ENCODE measurements around the gene GPC6. TPM values are rescaled to one million over a fixed set of nuclear protein-coding genes. Genes with fewer than 3 reads are reported as not detected.

GPC6 gene
- polyA plus RNA-seq, 1 donor: 26.7 TPM

DNA sequence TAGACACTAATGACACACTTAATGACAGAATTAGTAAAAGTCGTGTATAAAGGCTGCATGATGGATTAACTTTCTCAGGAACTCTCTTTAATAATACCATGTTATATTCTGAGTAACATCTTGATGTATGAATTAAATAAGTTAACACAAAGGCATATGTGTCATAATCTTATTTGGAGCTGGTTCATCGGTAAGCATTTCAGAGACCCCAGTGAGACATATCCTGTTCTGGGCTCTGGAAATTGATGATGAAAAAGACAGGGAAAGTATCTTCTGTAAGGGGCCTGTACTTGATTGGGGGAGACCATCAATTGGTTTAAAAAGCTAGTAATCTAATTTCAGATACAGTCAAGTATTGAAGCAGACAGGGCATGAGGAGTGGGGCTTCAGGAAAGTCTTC is 547.9 kb downstream of the GPC6 start:
- Histone ChIP-seq H3K27me3 (ENCODE audit: control insufficient read depth, insufficient read depth, low read length) (no peaks in the 10 kb centered on the region), H3K36me3 (ENCODE audit: control insufficient read depth, insufficient read depth, low read length) (no peaks in the 10 kb centered on the region), H3K4me1 (ENCODE audit: control insufficient read depth, insufficient read depth, low read length) (peaks cover 3% of the 10 kb centered on the region), H3K9me3 (ENCODE audit: control insufficient read depth, low read depth, low read length) (no peaks in the 10 kb centered on the region), H3K4me3 (ENCODE audit: low read length) (no peak overlapping the region), H3K27ac (ENCODE audit: low read length) (no peak overlapping the region)
- 100% methylated on average over 1 of the region's 2 CpGs for WGBS (ENCODE audit: insufficient coverage, low lambda C conversion rate)
- no peak for DNase-seq

DNA sequence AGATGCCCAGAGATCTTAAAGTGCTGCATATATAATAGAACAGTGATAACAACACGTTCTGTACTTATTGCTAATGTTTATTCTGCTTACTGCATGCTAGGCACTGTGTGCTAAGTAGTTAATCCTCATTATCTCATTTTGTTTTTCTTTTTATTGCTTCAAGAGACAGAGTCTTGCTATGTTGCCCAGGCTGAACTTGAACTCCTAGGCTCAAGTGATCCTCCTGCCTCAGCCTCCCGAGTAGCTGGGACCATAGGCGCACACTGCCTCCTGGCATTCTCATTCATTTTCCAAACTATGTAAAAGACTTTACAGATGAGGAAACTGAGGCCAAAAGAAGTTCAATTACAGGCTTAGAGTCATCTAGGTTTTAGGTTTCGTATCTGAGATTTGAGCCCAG is 548.4 kb downstream of the GPC6 start:
- 40% methylated on average over 1 of the region's 4 CpGs for WGBS (ENCODE audit: insufficient coverage, low lambda C conversion rate)
- peaks cover 3% of the 10 kb centered on the region for H3K4me1 ChIP-seq (ENCODE audit: control insufficient read depth, insufficient read depth, low read length)
- H3K36me3 ChIP-seq (ENCODE audit: control insufficient read depth, insufficient read depth, low read length): no peaks in the 10 kb centered on the region
- H3K27ac ChIP-seq (ENCODE audit: low read length): no peak overlapping the region
- H3K4me3 ChIP-seq (ENCODE audit: low read length): no peak overlapping the region
- no peaks in the 10 kb centered on the region for H3K27me3 ChIP-seq (ENCODE audit: control insufficient read depth, insufficient read depth, low read length)
- no peak for DNase-seq
- H3K9me3 ChIP-seq (ENCODE audit: control insufficient read depth, low read depth, low read length): no peaks in the 10 kb centered on the region

DNA sequence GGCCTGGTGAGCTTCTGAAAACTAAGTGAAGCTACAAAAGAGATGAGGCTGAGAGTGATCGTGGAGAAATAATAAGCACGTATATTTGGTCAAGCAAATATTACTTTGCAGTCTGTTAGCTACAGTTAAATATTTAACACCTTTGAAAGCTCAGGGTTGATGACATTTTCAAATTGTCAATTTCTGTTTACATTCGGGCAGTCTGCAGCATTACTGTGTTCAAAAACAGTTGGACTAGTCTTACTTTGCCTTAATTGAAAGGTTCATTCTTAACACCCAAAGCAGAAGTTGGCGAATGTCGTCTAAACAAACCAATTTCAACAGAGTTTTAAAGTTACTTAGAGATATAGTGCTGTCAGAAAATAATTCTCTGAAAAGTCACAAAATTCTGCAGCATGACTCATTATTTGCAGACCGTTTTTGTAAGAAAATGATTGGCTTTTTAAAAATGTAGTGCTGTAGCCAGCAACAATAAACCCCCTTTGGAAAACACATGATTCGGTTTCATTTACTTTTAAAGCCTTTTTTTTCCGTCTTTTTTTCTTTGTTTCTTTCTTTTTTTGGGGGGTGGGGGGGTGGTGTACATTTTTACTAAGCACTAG is 549.0 kb downstream of the GPC6 start:
- H3K4me1 ChIP-seq (ENCODE audit: control insufficient read depth, insufficient read depth, low read length): no peaks in the 10 kb centered on the region
- H3K9me3 ChIP-seq (ENCODE audit: control insufficient read depth, low read depth, low read length): no peaks in the 10 kb centered on the region
- 66% methylated on average over 4 of the region's 8 CpGs for WGBS (ENCODE audit: insufficient coverage, low lambda C conversion rate)
- DNase-seq: no peak
- no peaks in the 10 kb centered on the region for H3K36me3 ChIP-seq (ENCODE audit: control insufficient read depth, insufficient read depth, low read length)
- no peaks in the 10 kb centered on the region for H3K27me3 ChIP-seq (ENCODE audit: control insufficient read depth, insufficient read depth, low read length)
- no peak overlapping the region for H3K4me3 ChIP-seq (ENCODE audit: low read length)
- no peak overlapping the region for H3K27ac ChIP-seq (ENCODE audit: low read length)

DNA sequence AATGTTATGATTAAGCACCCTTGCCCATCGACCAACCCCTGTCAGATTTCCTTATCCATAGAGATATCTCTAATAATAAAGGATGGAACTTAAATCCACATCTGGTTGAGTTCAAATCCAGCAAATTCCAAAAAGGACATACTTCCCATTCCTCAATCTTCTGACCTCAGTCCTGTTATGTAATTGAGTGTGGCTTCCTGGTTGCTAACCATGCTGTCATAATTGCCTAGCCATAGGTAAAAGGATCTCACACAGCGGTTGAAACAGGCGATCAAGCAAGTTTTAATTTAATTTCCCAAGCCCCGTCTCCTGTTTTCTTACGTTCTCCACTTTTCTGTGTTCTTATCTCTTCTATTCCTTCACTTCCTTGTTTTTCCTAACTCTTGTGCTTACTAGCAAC is 550.3 kb downstream of the GPC6 start:
- no peaks in the 10 kb centered on the region for H3K4me1 ChIP-seq (ENCODE audit: control insufficient read depth, insufficient read depth, low read length)
- no peaks in the 10 kb centered on the region for H3K36me3 ChIP-seq (ENCODE audit: control insufficient read depth, insufficient read depth, low read length)
- H3K27ac ChIP-seq (ENCODE audit: low read length): no peak overlapping the region
- H3K27me3 ChIP-seq (ENCODE audit: control insufficient read depth, insufficient read depth, low read length): no peaks in the 10 kb centered on the region
- WGBS (ENCODE audit: insufficient coverage, low lambda C conversion rate): 100% methylated on average over 2 of the region's 5 CpGs
- no peaks in the 10 kb centered on the region for H3K9me3 ChIP-seq (ENCODE audit: control insufficient read depth, low read depth, low read length)
- no peak overlapping the region for H3K4me3 ChIP-seq (ENCODE audit: low read length)
- DNase-seq: no peak

DNA sequence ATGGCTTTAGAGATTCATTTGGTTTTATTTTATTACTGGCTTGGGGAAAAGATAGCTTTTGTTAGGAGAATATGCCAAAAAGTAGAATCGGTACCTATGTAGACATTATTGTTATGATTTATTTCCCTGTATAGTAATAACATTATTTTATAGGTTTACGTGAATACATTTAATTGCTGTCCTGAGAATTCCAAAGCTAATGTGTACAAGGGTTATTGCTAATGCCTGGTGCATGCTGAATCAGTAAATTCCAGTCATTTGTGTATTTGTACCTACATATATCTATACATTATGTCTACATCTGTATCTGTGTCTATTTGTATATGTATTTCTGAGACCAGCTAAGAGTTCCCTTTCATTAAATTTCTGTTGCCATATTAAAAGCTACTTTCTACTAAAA is 550.9 kb downstream of the GPC6 start:
- H3K4me1 ChIP-seq (ENCODE audit: control insufficient read depth, insufficient read depth, low read length): no peaks in the 10 kb centered on the region
- WGBS (ENCODE audit: insufficient coverage, low lambda C conversion rate): 84% methylated on average over 2 of the region's 2 CpGs
- no peak overlapping the region for H3K4me3 ChIP-seq (ENCODE audit: low read length)
- H3K27ac ChIP-seq (ENCODE audit: low read length): no peak overlapping the region
- no peak for DNase-seq
- no peaks in the 10 kb centered on the region for H3K9me3 ChIP-seq (ENCODE audit: control insufficient read depth, low read depth, low read length)
- H3K27me3 ChIP-seq (ENCODE audit: control insufficient read depth, insufficient read depth, low read length): no peaks in the 10 kb centered on the region
- no peaks in the 10 kb centered on the region for H3K36me3 ChIP-seq (ENCODE audit: control insufficient read depth, insufficient read depth, low read length)

DNA sequence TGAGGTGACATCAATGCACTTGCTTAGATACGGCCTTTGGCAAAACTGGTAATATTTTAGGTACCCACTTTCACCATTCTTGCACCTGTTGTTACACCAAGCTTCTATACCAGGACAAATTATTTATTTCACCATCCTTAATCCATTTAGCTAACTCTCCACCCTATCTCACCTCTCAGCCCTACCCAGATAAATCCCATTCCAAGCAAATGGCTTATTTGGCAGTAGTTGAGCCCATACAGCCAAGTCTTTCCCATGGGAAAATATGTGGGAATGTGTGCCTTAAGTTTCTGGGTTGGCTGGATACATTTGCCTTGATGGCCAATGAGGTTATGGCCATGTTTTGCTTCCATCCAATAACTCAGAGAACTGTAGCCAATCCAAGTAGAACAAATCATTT is 551.9 kb downstream of the GPC6 start:
- no peak for DNase-seq
- H3K36me3 ChIP-seq (ENCODE audit: control insufficient read depth, insufficient read depth, low read length): no peaks in the 10 kb centered on the region
- no peaks in the 10 kb centered on the region for H3K9me3 ChIP-seq (ENCODE audit: control insufficient read depth, low read depth, low read length)
- H3K27ac ChIP-seq (ENCODE audit: low read length): no peak overlapping the region
- no peak overlapping the region for H3K4me3 ChIP-seq (ENCODE audit: low read length)
- H3K27me3 ChIP-seq (ENCODE audit: control insufficient read depth, insufficient read depth, low read length): no peaks in the 10 kb centered on the region
- WGBS (ENCODE audit: insufficient coverage, low lambda C conversion rate): no CpG with 5 or more reads among the region's 1 CpG
- no peaks in the 10 kb centered on the region for H3K4me1 ChIP-seq (ENCODE audit: control insufficient read depth, insufficient read depth, low read length)

DNA sequence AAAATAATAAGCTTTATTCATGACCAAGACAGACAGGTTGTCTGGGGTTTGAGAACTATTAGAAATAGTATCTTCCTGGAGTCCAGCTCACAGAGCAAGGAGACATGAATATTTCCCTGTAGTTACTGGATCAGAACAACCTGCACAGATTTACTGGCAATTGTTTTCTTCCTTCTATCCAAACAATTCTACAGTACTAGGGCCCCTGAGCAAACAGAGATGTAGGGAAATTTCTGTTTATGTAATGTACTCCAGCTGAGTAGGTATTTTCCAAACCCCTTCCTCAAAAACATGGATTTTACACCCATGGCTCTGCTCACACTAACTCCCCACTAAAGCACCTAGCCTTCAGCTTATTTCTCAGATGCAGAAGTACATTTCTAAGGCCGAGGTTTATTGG is 557.6 kb downstream of the GPC6 start:
- H3K9me3 ChIP-seq (ENCODE audit: control insufficient read depth, low read depth, low read length): no peaks in the 10 kb centered on the region
- H3K27ac ChIP-seq (ENCODE audit: low read length): no peak overlapping the region
- DNase-seq: no peak
- H3K4me3 ChIP-seq (ENCODE audit: low read length): no peak overlapping the region
- H3K36me3 ChIP-seq (ENCODE audit: control insufficient read depth, insufficient read depth, low read length): no peaks in the 10 kb centered on the region
- no peaks in the 10 kb centered on the region for H3K27me3 ChIP-seq (ENCODE audit: control insufficient read depth, insufficient read depth, low read length)
- 88% methylated on average over 1 of the region's 1 CpG for WGBS (ENCODE audit: insufficient coverage, low lambda C conversion rate)
- H3K4me1 ChIP-seq (ENCODE audit: control insufficient read depth, insufficient read depth, low read length): no peaks in the 10 kb centered on the region

DNA sequence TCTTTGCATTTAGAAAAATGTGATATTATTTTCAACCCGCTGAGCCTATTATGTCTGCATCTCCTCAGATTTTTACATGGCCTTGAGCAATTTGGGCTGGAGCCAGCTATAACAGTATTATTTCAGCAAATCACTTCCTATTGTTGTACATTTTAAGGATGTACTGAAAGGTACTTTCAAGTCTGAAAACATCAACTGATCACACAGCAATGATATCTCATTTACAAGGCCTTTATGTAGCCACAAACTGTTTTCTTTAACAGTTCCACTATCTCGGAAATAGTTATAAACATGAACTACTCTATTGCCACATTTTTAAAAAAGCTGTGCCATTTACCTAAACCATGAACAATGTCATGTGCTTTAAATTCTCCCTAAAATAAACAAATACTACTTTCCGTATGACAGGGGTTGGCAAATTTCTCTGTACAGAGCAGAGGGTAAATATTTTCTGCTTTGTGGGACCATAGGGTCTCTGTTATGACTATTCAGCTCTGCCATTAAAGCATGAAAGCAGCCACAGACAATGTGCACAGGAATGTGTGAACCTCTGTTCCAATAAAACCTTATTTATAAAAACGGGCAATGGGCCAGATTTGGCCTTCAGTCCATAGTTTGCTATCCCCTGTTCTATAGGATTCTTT is 560.4 kb downstream of the GPC6 start:
- H3K27ac ChIP-seq (ENCODE audit: low read length): no peak overlapping the region
- H3K9me3 ChIP-seq (ENCODE audit: control insufficient read depth, low read depth, low read length): no peaks in the 10 kb centered on the region
- H3K27me3 ChIP-seq (ENCODE audit: control insufficient read depth, insufficient read depth, low read length): no peaks in the 10 kb centered on the region
- no peak overlapping the region for H3K4me3 ChIP-seq (ENCODE audit: low read length)
- no peak for DNase-seq
- H3K36me3 ChIP-seq (ENCODE audit: control insufficient read depth, insufficient read depth, low read length): no peaks in the 10 kb centered on the region
- 83% methylated on average over 2 of the region's 4 CpGs for WGBS (ENCODE audit: insufficient coverage, low lambda C conversion rate)
- H3K4me1 ChIP-seq (ENCODE audit: control insufficient read depth, insufficient read depth, low read length): no peaks in the 10 kb centered on the region

DNA sequence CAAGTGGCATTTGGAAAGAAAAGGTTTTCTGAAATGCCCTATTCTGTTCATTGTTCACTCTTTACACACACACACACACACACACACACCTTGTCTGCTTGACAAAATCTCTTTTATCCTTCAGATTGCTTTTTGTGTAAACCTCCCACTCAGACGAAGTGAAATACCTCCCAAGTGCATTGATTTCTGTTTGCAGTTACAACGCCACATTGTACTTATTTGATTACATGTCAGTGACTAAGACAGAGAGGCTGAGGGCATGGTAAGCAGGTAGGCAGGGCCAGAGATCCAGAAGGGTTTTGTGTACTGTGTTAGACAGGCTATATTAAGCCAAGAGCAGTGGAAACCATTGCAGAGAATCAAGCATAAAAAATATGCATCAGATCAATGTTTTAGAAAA is 561.8 kb downstream of the GPC6 start:
- Histone ChIP-seq H3K4me3 (ENCODE audit: low read length) (no peak overlapping the region), H3K9me3 (ENCODE audit: control insufficient read depth, low read depth, low read length) (no peaks in the 10 kb centered on the region), H3K27ac (ENCODE audit: low read length) (no peak overlapping the region), H3K36me3 (ENCODE audit: control insufficient read depth, insufficient read depth, low read length) (no peaks in the 10 kb centered on the region), H3K4me1 (ENCODE audit: control insufficient read depth, insufficient read depth, low read length) (no peaks in the 10 kb centered on the region), H3K27me3 (ENCODE audit: control insufficient read depth, insufficient read depth, low read length) (no peaks in the 10 kb centered on the region)
- 71% methylated on average over 1 of the region's 2 CpGs for WGBS (ENCODE audit: insufficient coverage, low lambda C conversion rate)
- DNase-seq: no peak

DNA sequence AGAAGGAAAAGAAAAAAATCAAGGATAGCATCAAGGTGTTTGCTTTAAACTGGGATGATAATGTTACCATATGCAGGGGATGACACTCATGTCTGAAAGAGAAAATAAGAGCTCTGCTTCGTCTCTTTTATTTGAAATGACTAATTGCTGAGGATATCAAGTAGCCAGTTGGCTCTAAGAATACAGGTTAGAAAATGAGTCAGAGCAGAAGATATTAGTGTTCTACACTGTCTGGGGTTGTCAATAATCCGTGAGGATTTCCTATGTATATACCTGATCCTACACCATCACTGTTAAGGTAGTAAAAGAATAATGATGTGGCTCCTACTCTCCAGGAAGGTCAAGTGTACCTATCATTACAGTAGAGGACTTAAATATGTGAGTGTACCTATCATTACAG is 562.5 kb downstream of the GPC6 start:
- no peaks in the 10 kb centered on the region for H3K9me3 ChIP-seq (ENCODE audit: control insufficient read depth, low read depth, low read length)
- WGBS (ENCODE audit: insufficient coverage, low lambda C conversion rate): 100% methylated on average over 1 of the region's 2 CpGs
- no peaks in the 10 kb centered on the region for H3K36me3 ChIP-seq (ENCODE audit: control insufficient read depth, insufficient read depth, low read length)
- H3K27me3 ChIP-seq (ENCODE audit: control insufficient read depth, insufficient read depth, low read length): no peaks in the 10 kb centered on the region
- no peaks in the 10 kb centered on the region for H3K4me1 ChIP-seq (ENCODE audit: control insufficient read depth, insufficient read depth, low read length)
- DNase-seq: no peak
- no peak overlapping the region for H3K27ac ChIP-seq (ENCODE audit: low read length)
- H3K4me3 ChIP-seq (ENCODE audit: low read length): no peak overlapping the region
